IMR-90 (cell line): ENCODE results near the gene PSMB5. TPM values are rescaled to one million over a fixed set of nuclear protein-coding genes. Genes with fewer than 3 reads are reported as not detected.

Source experiments
- ATAC-seq: fragments of 200-7000 bp; cut with Tn5 transposase; 2 replicates; pipeline ENCODE4 v1.9.1; 2020; ENCODE audit warnings: low read depth, mild to moderate bottlenecking, moderate library complexity
- BruUV-seq: library from RNA; stranded (reverse); fragments of 400-500 nt; replicated peaks from 2 replicates; lab custom pipeline; 2021; lab: Mats Ljungman, UMichigan
- CTCF ChIA-PET: fragments of 300-600 bp; formaldehyde crosslinking; extraction: SDS; loops from one replicate; lab custom pipeline; 2021; ENCODE audit warnings: antibody characterized with exemption; lab: Yijun Ruan, JAX
- POLR2A ChIA-PET: fragments of 300-600 bp; sonication (Branson Sonifier 250); formaldehyde crosslinking; loops from one replicate; lab custom pipeline; 2022; ENCODE audit warnings: antibody characterized with exemption; ENCODE audit not compliant: unreplicated experiment; lab: Charles Lee
- DNase-seq: peaks from one replicate; pipeline ENCODE4 v3.0.0; 2013
- H2AFZ ChIP-seq: replicated peaks from 2 replicates; pipeline ENCODE3; 2013; ENCODE audit warnings: low read length, mild to moderate bottlenecking; ENCODE audit not compliant: poor library complexity
- H2AK5ac ChIP-seq: 2 replicates; pipeline ENCODE4 v1.6.1; 2013; ENCODE audit warnings: low read depth, low read length, inconsistent platforms
- H2AK9ac ChIP-seq: replicated peaks from 2 replicates; pipeline ENCODE3; 2013; ENCODE audit warnings: mild to moderate bottlenecking, low read depth, low read length, moderate library complexity; ENCODE audit not compliant: poor library complexity
- H2BK120ac ChIP-seq: 2 replicates; pipeline ENCODE4 v1.6.1; 2013; ENCODE audit warnings: low read depth, low read length, inconsistent platforms
- H2BK15ac ChIP-seq: 3 replicates; pipeline ENCODE4 v1.6.1; 2013; ENCODE audit warnings: low read depth, low read length, inconsistent platforms
- H2BK20ac ChIP-seq: 2 replicates; pipeline ENCODE4 v1.6.1; 2013; ENCODE audit warnings: low read depth, mild to moderate bottlenecking, inconsistent platforms, low read length, moderate library complexity
- H2BK5ac ChIP-seq: 2 replicates; pipeline ENCODE4 v1.6.1; 2013; ENCODE audit warnings: mild to moderate bottlenecking, low read depth, low read length, inconsistent platforms; ENCODE audit not compliant: poor library complexity, severe bottlenecking
- H3K14ac ChIP-seq: replicated peaks from 2 replicates; pipeline ENCODE4 v1.6.1; 2013; ENCODE audit warnings: low read depth, low read length, inconsistent platforms
- H3K18ac ChIP-seq: 2 replicates; pipeline ENCODE4 v1.6.1; 2013; ENCODE audit warnings: low read depth, low read length, control low read depth
- H3K23ac ChIP-seq: 2 replicates; pipeline ENCODE4 v1.6.1; 2013; ENCODE audit warnings: low read depth, low read length, inconsistent platforms
- H3K27ac ChIP-seq: 2 replicates; pipeline ENCODE4 v1.5.1; 2013; ENCODE audit warnings: mild to moderate bottlenecking, control low read depth, low read length; ENCODE audit not compliant: insufficient read depth
- H3K27me3 ChIP-seq: 2 replicates; pipeline ENCODE4 v1.6.1; 2013; ENCODE audit warnings: low read length; ENCODE audit not compliant: control insufficient read depth, insufficient read depth
- H3K36me3 ChIP-seq: 2 replicates; pipeline ENCODE4 v1.6.1; 2013; ENCODE audit warnings: low read length, mixed read lengths; ENCODE audit not compliant: control insufficient read depth, insufficient read depth
- H3K4ac ChIP-seq: 2 replicates; pipeline ENCODE4 v1.6.1; 2013; ENCODE audit warnings: low read depth, low read length, inconsistent platforms
- H3K4me1 ChIP-seq: 2 replicates; pipeline ENCODE4 v1.6.1; 2013; ENCODE audit warnings: low read length, mixed read lengths; ENCODE audit not compliant: control insufficient read depth, insufficient read depth
- H3K4me2 ChIP-seq: 2 replicates; pipeline ENCODE4 v1.6.1; 2013; ENCODE audit warnings: low read depth, mild to moderate bottlenecking, control low read depth, low read length, moderate library complexity
- H3K4me3 ChIP-seq: 2 replicates; pipeline ENCODE4 v1.5.1; 2013; ENCODE audit warnings: low read depth, mild to moderate bottlenecking, control low read depth, low read length, moderate library complexity; ENCODE audit not compliant: insufficient read depth
- H3K56ac ChIP-seq: 2 replicates; pipeline ENCODE4 v1.6.1; 2013; ENCODE audit warnings: low read length, inconsistent platforms; ENCODE audit not compliant: insufficient read depth; ENCODE audit errors: extremely low read depth
- H3K79me1 ChIP-seq, 2 experiments: 2 replicates each; pipeline ENCODE4 v1.6.1; 2013; ENCODE audit warnings: low read length in 2 of 2, inconsistent platforms in 1 of 2, low read depth in 1 of 2
- H3K9ac ChIP-seq: 2 replicates; pipeline ENCODE4 v1.6.1; 2013; ENCODE audit warnings: low read depth, low read length, control low read depth
- H3K9me1 ChIP-seq: 2 replicates; pipeline ENCODE4 v1.6.1; 2013; ENCODE audit warnings: low read length, inconsistent platforms; ENCODE audit not compliant: insufficient read depth
- H3K9me3 ChIP-seq: 2 replicates; pipeline ENCODE4 v1.6.1; 2013; ENCODE audit warnings: low read length; ENCODE audit not compliant: control insufficient read depth, insufficient read depth
- H4K20me1 ChIP-seq: 2 replicates; pipeline ENCODE4 v1.6.1; 2013; ENCODE audit warnings: low read length, inconsistent platforms; ENCODE audit not compliant: insufficient read depth
- H4K5ac ChIP-seq: 2 replicates; pipeline ENCODE4 v1.6.1; 2013; ENCODE audit warnings: mild to moderate bottlenecking, low read depth, low read length, control low read depth
- H4K8ac ChIP-seq, 2 experiments: 2 replicates each; pipeline ENCODE4 v1.6.1; 2013; ENCODE audit warnings: low read depth in 2 of 2, low read length in 2 of 2, control low read depth in 1 of 2, inconsistent platforms in 1 of 2
- H4K91ac ChIP-seq: 2 replicates; pipeline ENCODE4 v1.6.1; 2013; ENCODE audit warnings: low read depth, low read length, inconsistent platforms; ENCODE audit not compliant: insufficient read depth
- CEBPB ChIP-seq: IDR thresholded peaks from 2 replicates; pipeline ENCODE4 v1.6.1; 2012; ENCODE audit warnings: low read depth, low read length, improper control_type of control experiment
- CHD1 ChIP-seq: IDR thresholded peaks from 2 replicates; pipeline ENCODE4 v1.6.1; 2012; ENCODE audit warnings: low read depth, low read length, improper control_type of control experiment
- FOS ChIP-seq: fragments of 150-350 bp; IDR thresholded peaks from 2 replicates; pipeline ENCODE4 v1.6.1; 2016; ENCODE audit warnings: low read depth, low read length
- MAZ ChIP-seq: IDR thresholded peaks from 2 replicates; pipeline ENCODE4 v1.6.1; 2012; ENCODE audit warnings: low read depth, mild to moderate bottlenecking, low read length, improper control_type of control experiment, moderate library complexity, borderline replicate concordance
- MXI1 ChIP-seq: IDR thresholded peaks from 2 replicates; pipeline ENCODE4 v1.6.1; 2012; ENCODE audit warnings: low read depth, mild to moderate bottlenecking, low read length, moderate library complexity, borderline replicate concordance
- NFE2L2 ChIP-seq: fragments of 150-350 bp; IDR thresholded peaks from 2 replicates; pipeline ENCODE4 v1.6.1; 2016; ENCODE audit warnings: low read depth, mild to moderate bottlenecking, low read length
- POLR2A ChIP-seq: IDR thresholded peaks from 2 replicates; pipeline ENCODE4 v1.6.1; 2012; ENCODE audit warnings: mild to moderate bottlenecking, low read depth, low read length
- RCOR1 ChIP-seq: IDR thresholded peaks from 2 replicates; pipeline ENCODE4 v1.6.1; 2012; ENCODE audit warnings: mild to moderate bottlenecking, low read length, improper control_type of control experiment; ENCODE audit not compliant: insufficient replicate concordance
- WGBS, 2 experiments: methylation state at CpG; one replicate each; pipeline versions ENCODE4 v1.1.5 to v1.1.7; 2013; ENCODE audit warnings: missing lambda C conversion rate in 2 of 2; ENCODE audit not compliant: insufficient read length in 1 of 2; ENCODE audit errors: extremely low coverage in 2 of 2; 5-methylcytosine and 5-hydroxymethylcytosine counted together
- dilution Hi-C: fragments of 300-500 bp; cut with HindIII; formaldehyde crosslinking; loops from one replicate; pipeline ENCODE4 v1.14.3; 2018; ENCODE audit warnings: low sequenced_read_pairs; ENCODE audit not compliant: unreplicated experiment
- in situ Hi-C: fragments of 300-500 bp; cut with MboI; formaldehyde crosslinking; loops from 3 replicates; pipeline ENCODE4 v1.14.3; 2019; ENCODE audit warnings: low sequenced_read_pairs, inconsistent platforms, mixed read lengths
- intact Hi-C: fragments of 100-400 bp; cut with micrococcal nuclease; formaldehyde crosslinking; loops from 2 replicates; pipeline ENCODE4 v1.10.0; 2022
- polyA plus RNA-seq, 3 experiments: library from polyadenylated mRNA; depleted of rRNA; stranded (reverse); fragments of >200 nt; gene quantifications; 2 replicates each; pipeline ENCODE4 v1.2.3, GENCODE V29; 2012; ENCODE audit warnings: low replicate concordance in 1 of 3
- total RNA-seq: library from RNA; depleted of rRNA; stranded (reverse); fragments of >200 nt; gene quantifications from 2 replicates; pipeline ENCODE4 v1.2.3, GENCODE V29; 2012
- TF ChIP-seq, protein P1 (sequence below): conservative IDR thresholded peaks from 2 replicates; pipeline ENCODE4 v1.5.1; 2012; ENCODE audit warnings: mild to moderate bottlenecking, low read depth, low read length, improper control_type of control experiment
- TF ChIP-seq, protein P2 (sequence below): fragments of 150-350 bp; IDR thresholded peaks from 2 replicates; pipeline ENCODE4 v1.6.1; 2016; ENCODE audit warnings: low read depth, mild to moderate bottlenecking, low read length, moderate library complexity, borderline replicate concordance

PSMB5 gene
- total and polyA plus RNA-seq, 2 of the 4 experiments (the other 2 are of a cell fraction): 310 to 321 TPM

DNA sequence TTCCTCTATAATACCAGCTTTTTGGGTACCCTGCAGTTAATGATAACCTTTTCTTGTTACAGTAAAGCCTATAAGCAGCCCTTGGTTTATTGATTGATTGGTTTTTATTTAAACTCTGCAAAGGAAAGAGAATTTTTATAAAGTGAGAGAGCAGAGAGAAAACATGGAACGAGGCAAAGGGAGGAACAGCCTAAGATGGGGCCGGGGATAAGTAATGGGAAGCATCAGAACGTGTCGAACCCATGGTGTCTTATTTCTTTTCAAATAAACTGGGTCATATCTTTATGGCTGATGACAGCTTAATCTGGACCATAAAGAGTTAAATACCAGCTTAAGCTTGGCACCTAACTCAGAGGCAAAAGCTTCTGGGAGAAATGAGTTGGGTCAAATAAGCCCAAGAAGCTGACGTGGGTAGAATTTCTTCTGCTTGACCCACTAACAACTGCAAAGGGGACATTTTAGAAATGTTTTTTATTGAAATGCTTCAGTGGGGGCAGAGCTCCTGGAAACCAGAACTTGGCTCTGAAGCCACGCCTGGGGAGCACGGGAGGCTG, 12.7 kb downstream of the PSMB5 start:
- intact Hi-C loops (no loop called here), in situ Hi-C loops (no loop called here), dilution Hi-C loops (no loop called here)
- no peak overlapping the region for H4K8ac ChIP-seq
- ChIA-PET CTCF (interaction anchor here (1.5 kb wide), 1 partner anchor 13 kb away, joined by 3 read pairs; no protein-coding TSS in a partner anchor), POLR2A (no interaction called here)
- peaks cover 14% of the 10 kb centered on the region for H3K36me3 ChIP-seq
- no peak for ATAC-seq
- H2BK15ac ChIP-seq: no peak overlapping the region
- H3K4me3 ChIP-seq: no peak overlapping the region
- H2BK5ac ChIP-seq: no peak overlapping the region
- H2BK120ac ChIP-seq: no peak overlapping the region
- no peak overlapping the region for H3K4me2 ChIP-seq
- WGBS, 2 experiments: 43% methylated on average over 1 of the region's 7 CpGs; no CpG with 5 or more reads in 1 of the 2 experiments
- DNase-seq: no peak
- H3K23ac ChIP-seq: no peak overlapping the region
- no peak overlapping the region for H3K14ac ChIP-seq
- H2BK20ac ChIP-seq: no peak overlapping the region
- H3K79me1 ChIP-seq: peaks cover 3 to 11% of the 10 kb centered on the region in 2 experiments; a peak in 2 of 4 replicates
- H3K4ac ChIP-seq: no peak overlapping the region
- H4K20me1 ChIP-seq: peaks cover 9% of the 10 kb centered on the region
- no peak overlapping the region for H2AK5ac ChIP-seq
- no TSS peak for BruUV-seq
- no peaks in the 10 kb centered on the region for H3K9me3 ChIP-seq
- TF ChIP-seq FOS (no peak), MXI1 (no peak), CHD1 (no peak), NFE2L2 (no peak), CEBPB (no peak), MAZ (no peak), POLR2A (no peak), RCOR1 (no peak)
- TF ChIP-seq, protein P1, sequence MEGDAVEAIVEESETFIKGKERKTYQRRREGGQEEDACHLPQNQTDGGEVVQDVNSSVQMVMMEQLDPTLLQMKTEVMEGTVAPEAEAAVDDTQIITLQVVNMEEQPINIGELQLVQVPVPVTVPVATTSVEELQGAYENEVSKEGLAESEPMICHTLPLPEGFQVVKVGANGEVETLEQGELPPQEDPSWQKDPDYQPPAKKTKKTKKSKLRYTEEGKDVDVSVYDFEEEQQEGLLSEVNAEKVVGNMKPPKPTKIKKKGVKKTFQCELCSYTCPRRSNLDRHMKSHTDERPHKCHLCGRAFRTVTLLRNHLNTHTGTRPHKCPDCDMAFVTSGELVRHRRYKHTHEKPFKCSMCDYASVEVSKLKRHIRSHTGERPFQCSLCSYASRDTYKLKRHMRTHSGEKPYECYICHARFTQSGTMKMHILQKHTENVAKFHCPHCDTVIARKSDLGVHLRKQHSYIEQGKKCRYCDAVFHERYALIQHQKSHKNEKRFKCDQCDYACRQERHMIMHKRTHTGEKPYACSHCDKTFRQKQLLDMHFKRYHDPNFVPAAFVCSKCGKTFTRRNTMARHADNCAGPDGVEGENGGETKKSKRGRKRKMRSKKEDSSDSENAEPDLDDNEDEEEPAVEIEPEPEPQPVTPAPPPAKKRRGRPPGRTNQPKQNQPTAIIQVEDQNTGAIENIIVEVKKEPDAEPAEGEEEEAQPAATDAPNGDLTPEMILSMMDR: no peak
- TF ChIP-seq, protein P2, sequence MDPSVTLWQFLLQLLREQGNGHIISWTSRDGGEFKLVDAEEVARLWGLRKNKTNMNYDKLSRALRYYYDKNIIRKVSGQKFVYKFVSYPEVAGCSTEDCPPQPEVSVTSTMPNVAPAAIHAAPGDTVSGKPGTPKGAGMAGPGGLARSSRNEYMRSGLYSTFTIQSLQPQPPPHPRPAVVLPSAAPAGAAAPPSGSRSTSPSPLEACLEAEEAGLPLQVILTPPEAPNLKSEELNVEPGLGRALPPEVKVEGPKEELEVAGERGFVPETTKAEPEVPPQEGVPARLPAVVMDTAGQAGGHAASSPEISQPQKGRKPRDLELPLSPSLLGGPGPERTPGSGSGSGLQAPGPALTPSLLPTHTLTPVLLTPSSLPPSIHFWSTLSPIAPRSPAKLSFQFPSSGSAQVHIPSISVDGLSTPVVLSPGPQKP: no peak
- peaks cover 9% of the 10 kb centered on the region for H3K9me1 ChIP-seq
- H2AK9ac ChIP-seq: no peak overlapping the region
- H3K27ac ChIP-seq: no peak overlapping the region
- H3K27me3 ChIP-seq: no peaks in the 10 kb centered on the region
- H3K56ac ChIP-seq: no peak overlapping the region
- H4K5ac ChIP-seq: no peak overlapping the region
- H3K9ac ChIP-seq: no peak overlapping the region
- H3K18ac ChIP-seq: no peak overlapping the region
- H4K91ac ChIP-seq: no peak overlapping the region
- no peak overlapping the region for H2AFZ ChIP-seq
- H3K4me1 ChIP-seq: peaks cover 11% of the 10 kb centered on the region
